HL-60/S4 (cell line): ENCODE results near the gene AUTS2.

Experiments
- in situ Hi-C: fragments of 300-500 bp; cut with MboI; formaldehyde crosslinking; loops from 2 replicates; pipeline ENCODE4 v1.14.3; 2022; ENCODE audit warnings: low sequenced_read_pairs

AUTS2 gene

DNA sequence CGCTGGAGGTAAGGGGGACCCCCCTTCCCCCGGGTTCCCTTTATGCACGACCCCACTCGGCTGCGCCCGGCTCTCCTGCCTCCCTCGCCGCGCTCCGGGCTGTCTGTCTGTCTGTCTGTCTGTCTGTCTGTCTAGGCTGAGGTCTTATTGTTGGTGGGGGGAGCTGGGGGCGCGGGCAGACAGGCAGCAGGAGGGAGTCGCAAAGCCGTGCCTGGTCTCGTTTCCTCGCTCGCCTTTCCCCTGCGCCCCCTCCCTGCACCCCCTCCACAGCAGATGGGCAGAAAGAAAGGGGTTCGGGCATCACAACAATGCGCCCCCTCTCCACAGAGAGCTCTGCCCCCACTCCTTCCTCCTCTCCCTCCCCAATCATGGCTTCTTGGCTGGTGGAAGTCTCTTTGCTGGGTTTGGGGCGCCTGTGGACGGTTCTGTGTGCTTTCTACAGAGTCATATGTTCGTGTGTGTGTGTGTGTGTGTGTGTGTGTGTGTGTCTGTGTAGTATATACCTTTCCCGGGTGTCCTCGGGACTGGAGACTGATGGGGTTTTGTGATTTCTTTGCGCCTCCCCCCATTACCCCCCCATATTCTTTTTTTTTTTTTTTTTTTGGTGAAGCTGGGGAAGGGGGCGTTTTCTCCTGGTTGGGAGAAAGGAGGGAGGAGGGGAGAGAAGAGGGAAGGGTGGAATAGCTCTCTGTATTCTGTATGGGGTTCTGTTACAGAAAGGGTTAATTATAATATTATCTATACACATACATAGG lies 1.9 kb downstream of the AUTS2 start:
- in situ Hi-C loops = no loop called here

DNA sequence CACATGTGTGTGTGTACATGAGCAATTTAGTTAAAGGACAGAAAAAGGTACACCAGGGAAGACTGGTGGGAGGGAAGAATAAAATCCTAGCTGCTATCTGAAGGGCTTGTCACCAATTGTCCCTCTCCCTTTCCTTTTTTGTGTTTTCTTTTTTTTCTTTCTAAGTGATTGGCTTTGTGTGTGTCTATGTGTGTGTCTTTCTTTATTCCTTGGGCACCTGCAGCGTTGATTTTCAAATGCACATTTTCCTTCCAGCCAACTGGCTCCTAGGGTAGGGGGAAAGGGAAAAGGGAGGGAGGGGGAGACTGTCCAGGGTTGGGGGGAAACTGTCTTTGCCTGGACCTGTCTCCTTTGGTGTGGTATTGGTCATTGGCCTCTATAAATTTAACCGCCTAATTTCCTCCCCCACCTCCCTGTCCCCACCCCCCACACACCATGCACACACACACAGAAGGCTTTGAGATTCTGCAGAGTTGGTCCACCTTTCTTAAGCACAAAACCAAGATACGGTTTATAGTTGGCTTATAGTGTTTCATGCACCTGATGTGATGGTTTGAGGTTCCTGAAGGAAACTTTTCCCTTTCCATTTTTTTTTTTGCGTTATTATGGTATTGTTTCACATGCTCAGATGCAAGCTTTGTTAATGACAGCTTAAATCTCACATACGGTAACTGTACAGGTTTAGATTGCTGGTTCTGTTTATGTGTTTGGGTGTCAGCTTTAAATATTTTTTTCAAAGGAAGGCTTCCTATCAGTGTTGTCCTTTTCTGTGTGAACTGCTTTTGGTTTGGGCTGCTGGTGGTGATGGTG lies 2.6 kb downstream of the AUTS2 start:
- in situ Hi-C loops = no loop called here

DNA sequence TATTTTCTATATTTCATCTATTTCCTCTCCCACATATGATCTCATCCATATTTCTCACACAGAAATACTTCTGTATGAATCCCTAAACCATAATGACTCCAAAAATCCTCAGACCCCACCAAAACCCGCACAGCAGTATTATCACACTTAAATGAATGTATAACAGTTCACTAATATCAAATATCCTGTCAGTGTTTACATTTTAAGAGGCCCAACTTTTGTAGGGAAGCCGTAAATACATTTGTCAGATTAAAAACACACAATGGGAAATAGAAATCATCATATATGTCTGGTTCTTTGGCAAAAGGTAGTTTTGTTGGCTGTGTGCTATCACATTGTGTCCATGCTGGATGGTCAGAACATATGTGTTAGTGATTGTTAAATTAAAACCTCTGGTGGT lies 4.2 kb downstream of the AUTS2 start:
- in situ Hi-C loops = no loop called here

DNA sequence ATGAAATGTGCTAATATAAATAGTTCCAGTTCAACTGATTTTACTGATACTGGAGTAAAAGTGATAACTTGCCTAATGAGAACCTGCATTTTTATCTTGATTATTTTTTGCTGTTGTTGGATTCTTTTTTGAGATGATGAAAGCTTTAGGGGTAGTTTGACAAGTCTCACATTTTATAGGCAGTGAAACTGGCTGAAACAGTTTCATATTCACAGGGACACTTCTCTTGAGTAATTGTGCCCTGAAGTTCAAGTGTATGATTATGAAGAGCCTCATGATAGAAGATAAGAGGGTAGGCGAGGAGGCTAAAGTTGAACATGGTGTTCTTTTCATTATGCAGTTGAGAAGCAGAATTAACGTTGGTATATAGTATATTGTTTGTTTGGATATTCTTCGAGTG lies 5.1 kb downstream of the AUTS2 start:
- in situ Hi-C loops = no loop called here

DNA sequence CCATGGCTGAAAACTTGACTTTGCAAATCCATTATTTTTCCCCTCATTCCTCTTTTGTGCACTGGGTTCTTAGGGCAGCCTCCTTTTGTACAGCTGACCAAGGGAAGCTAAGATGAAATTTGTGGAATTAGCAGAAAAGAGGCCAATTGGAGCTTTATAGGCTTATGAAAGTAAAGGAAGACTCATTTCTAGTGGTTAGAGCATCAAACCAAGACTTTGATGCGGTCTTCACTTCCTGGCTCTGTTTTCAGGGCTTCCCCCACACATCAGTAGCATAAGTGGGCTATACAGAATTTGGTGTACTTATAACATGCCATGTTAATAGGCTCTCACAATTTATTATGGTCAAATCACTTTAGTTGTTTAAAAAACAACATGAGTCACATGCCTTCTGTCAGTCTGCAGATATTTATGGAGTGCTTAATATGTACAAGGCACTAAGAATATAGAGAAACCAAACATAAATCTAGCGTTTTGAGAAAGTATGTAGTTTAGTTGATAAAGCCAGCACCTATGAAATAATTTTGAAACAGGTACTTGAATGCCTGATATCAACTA lies 5.7 kb downstream of the AUTS2 start:
- in situ Hi-C loops = no loop called here

DNA sequence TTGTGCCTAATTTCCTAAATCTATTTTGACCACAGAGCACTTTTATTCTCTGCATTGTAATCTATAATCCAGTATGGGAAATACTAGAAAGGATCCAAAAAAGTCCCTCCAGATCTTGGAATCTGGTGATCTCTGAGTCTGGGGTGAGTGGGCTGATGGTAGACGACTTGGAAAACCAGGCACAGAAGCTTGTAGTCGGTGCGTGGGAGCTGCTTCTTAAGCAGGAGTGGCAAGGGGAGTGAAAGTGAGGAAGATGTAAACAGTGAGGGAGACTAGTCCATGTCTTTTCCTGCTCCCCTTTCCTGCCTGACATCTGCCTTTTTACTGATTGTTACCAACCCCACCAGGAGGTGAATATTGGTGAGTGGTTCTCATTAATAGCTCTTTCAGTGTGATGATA lies 6.8 kb downstream of the AUTS2 start:
- in situ Hi-C loops = no loop called here

DNA sequence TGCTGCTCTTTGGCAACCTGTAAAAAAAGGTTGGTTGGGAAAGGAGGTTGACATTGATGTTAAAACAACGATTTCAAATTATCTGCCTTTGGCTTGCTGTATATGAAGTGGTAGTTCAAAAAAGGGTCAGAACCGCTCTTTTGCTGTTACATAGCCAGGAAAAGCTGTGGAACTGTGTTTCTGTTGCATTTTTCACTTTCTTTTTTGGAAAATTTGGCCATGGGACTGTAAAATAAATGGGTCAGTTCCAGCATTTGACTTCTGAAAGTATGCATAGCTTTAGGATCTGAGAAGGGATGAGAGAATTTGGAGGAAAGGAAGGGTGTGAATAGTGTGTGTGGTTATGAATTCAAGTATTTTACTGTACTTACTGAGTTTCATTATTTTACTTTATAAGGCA lies 7.3 kb downstream of the AUTS2 start:
- in situ Hi-C loops = no loop called here

DNA sequence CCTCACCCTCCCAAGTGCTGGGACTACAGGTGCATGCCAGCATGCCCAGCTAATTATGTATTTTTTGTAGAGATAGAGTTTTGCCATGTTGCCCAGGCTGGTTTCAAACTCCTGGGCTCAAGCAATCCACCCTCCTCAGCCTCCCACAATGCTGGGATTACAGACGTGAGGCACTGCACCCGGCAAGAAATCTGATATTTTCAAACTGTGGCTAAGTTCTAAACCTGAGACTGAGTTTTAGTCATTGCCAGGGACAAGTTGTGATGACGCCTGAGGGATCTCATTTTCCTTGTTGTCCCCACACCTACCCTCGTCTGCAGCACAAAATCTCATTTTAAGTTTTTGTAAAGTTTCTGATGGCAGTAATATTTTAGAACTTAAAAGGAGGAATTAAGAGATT lies 9.8 kb downstream of the AUTS2 start:
- in situ Hi-C loops = no loop called here

DNA sequence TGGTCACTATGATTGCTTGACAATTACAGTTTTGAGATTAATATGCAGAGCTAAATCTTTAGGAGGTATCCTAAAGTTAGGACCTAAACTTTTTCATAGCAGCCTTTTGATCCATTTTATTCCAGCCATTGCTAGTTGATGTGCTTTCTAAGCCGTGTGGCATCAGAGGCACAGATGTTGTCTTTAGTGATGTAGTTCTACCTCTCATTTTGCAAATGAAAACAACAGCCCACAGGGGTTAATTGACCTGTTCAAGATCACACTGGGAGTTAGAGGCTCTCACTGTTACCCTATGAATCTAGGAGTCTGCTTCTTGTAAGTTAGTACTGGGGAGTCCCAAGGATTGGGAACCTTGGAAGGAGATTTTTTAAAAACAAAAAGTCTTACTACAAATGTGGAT lies 10.6 kb downstream of the AUTS2 start:
- in situ Hi-C loops = no loop called here

DNA sequence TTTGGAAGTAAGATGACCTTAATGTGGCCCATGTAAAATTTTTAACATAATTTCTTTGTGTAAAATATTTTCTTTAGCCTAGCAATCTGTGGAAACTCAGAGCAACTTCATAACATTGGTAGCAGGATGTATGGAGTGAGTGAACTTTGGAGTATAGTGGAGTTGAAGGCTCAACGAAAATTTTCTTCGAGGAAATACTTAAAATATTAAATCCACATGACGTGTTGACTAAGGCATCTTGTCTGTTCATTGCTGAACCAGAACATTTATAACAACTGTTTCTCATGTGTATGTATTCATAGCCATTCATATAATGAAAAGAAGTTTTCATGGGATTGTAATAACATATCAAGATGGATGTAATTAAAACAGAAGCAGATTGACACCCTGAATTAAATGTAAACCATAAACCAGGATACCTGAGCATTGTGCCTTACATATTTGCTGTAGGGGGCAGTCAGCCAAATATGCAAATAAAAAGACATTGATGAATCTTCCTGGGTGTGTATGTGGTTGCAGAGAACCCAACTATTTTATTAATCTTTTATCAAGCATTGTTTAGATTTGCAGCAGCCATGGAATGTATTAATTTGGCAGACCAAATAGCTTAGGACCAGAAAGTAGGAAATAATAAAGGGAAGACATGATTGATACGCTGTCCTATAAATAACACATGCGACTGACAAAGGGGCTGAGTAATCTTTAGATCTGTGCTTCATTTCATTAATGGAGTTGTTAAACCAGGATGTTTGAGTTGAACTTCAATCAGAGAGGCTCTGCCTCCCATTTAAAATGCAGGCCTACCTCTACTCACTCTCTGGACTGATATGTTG lies 11.5 kb downstream of the AUTS2 start:
- in situ Hi-C loops = no loop called here

DNA sequence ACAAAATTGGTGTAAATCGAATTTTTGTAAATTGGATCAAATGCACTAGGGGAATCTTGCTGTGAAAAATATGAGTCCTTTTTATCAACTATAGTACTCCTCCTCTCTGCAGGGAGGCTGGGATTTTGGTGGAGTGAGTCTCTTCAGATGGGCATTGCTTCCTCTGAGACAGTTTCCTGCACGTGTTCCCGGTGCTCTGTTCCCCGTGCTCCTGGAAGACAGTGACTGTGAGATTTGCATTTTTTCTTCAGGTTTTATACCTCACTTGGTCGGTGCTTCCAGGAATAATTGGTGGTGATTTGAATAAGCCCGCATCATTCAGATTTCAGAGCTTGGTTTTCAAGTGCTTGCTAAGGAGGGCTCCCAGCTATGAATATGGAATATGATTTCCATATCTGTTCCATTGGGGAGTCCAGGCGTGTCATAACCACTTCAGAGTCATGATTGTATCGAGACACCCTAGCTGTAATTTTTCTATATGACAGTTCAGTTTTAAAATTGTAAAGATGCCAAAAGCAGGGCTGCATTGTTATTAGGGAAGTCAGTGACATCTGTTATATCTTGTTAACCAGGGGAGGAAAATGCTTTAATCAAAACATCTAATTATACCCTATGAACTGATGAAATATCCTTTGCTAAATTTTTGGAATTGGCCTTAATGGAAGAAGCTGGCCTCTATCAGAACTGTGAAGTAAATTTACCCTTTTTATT lies 12.3 kb downstream of the AUTS2 start:
- in situ Hi-C loops = no loop called here

DNA sequence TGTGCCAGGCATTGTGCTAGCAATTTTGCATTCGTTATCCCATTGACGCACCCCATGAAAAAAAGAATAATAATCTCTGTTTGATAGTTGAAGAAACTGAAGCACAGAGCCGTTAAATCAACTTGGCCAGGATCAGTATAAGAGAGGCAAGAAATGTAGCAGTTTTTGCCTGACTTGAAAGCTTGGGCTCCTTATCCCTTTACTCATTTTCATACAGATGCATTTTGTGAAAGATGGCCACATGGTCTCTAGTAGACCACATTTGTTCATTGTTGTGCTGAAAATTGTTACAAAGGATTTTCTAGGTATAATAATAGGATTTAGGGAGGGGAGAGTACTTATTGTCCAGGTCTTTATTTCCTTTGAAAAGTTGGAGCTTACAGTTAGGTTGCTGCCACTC lies 14.7 kb downstream of the AUTS2 start:
- in situ Hi-C loops = no loop called here

DNA sequence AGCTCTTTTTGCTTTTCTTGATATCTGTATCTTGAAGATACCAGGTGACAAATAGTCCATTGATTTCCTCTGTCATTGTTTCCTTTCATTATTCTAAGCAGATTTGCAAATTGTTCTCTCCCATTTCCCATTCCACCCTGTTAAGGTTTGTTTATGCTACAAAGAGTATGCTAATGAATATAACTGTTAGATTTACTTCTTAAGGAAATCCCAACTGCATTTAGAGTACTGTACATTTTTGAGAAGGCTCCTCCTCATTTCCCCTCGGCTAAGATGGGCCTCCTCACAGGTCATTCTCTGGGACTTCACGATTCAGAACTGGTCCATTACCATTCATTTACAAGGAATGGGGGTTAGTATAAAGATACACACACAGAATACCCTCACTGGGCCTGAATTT lies 15.6 kb downstream of the AUTS2 start:
- in situ Hi-C loops = no loop called here

DNA sequence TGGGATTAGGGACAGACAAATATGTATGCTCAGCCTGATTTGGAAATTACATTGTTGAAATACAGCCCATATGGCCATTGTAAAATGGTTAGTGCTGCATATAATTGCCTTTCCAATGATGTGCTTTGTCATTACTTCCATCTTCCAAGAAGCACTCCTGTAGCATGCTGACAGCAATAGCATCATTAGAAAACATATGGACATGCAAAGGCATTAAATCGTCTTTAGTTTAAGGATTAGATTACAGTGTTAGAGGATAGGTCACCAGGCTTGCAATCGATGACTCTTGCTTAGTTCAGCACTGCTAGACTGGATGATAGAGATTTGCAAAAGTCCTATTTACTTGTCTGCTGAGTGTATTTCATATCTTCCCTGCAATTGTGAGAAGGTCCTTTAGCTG lies 17.4 kb downstream of the AUTS2 start:
- in situ Hi-C loops = no loop called here

DNA sequence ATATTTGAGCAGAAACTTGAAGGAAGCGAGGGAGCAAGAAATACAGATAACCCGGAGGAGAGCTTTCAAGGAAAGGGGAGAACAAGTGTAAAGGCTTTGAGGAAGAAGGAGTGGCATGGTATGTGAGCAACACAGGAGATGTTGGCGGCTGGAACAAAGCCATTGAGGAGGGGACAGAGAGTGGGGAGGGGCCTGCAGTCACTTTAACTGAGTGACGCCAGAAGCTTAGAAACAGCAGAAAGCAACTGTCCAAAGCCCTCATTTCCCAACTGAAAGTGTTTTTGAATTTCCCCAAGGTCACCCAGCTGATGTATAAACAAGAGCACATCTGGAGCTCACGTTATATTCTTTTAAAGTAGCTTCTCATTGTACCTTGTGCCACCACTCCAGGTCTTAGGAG lies 19.1 kb downstream of the AUTS2 start:
- in situ Hi-C loops = no loop called here

DNA sequence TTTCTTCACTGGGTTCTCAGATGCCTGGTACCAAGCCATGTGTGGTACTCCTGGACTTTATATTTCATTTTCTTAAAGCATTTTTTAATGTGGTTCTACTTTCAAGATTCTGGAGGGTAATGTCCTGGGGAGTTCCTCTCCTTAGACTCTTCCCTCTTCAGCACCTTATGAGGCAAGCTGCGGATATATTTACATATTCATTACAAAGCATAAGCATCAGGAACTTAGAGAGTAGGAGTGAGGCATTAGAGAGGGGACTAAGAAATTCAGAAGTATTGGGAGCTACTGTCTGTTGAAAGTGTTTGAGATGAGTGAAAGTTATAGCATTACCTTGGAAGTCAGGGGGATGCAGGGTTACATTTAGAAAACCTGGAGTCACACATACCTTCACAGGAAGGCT lies 20.8 kb downstream of the AUTS2 start:
- in situ Hi-C loops = no loop called here

DNA sequence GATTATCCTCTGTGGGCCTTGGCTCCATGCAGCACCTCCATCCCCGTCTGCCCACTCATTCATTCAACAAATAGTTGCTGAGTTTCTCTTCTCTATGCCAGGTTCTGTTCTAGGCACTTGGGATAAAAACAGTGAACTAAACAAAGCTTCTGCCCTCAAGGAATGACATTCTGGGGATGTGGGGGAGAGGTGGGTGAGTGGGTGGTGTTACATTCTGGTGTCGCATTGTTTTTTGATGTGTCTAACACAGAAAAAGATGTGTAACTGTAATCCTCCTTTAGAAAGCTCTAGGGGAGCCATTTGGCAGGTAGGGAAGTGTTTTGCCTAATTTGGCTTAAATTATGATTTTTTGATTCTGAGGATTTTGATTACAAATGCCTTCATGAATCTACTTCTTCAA lies 21.4 kb downstream of the AUTS2 start:
- in situ Hi-C loops = no loop called here

DNA sequence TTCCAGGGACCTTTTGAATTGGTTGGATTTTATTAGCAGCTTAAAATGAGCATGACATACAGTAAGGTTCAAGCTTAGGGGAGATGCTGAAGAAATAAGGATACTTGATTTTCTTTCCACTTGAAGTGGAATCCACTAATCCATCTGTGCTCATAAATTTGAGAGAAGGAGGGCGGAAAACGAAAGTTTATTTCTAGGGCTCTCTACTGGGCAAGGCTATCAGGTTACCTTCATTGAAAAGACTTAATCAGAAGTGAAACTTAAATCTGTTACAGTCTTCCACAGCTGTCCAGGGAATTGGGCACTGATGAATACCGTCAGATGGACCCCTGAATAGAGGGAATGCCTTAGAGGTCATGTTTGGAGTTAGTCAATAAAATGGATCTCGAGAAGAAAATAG lies 21.8 kb downstream of the AUTS2 start:
- in situ Hi-C loops = no loop called here

DNA sequence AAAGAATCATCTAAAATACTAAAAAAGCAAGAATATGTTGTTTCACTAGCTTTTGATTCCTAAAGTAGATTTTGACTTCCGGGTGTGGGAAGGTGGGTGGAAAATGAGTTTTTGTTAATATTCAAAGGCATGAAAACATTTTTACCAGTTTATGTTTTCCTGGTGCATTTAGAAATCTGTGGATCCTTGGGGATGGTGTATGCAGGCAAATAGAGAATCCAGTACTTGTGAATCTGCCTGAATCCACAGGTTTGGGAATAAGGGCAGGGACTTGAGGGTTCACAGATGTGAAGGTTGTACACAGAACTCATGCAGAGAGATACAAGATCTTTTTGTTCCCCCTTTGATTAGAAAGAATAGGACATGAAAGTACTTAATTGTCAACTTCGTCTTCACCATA lies 22.4 kb downstream of the AUTS2 start:
- in situ Hi-C loops = no loop called here

DNA sequence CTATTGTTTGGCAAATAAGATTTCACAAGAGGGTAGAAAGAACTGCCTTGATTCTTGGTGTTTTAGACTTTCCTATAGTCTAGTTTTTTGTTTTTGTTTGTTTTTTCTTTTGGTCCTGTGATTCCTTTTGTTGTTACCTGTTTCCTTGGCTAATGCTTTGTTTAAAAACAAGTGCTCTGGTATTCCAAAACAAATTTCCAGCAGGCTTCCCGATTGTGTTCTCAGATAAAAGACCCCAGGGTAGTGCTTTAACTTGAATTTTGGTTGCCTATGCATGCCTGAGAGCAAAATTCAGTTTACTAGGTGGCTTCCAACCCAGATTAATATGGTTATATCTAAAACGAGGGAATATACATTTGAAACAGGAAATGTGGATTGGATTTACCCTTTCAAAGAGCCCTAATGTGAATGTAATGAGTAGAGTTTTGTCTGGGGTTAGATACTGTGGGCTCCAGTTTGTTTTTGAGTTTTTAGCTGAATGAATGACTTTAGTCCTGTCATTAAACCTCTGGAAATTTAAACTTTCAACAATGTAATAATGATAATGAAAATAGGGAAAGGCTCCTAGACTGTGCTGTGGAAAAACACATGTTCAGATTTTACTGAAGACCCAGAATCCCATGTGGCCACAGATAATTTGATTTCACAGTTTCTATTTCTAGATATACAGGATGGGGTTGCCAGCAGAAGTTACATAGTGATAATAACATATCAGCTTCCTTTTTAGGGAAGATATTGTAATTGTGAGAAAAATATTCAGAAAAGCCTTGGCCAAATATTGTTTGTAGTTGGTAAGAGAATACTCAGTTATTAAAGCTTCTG lies 23.9 kb downstream of the AUTS2 start:
- in situ Hi-C loops = no loop called here
